ENCODE data around the gene GRIK4. TPM values are rescaled to one million over a fixed set of nuclear protein-coding genes. Genes with fewer than 3 reads are reported as not detected.

Gene GRIK4
- polyA plus RNA-seq, 1 of the 3 experiments (the other 2 are of a cell fraction): 0.03 TPM

DNA sequence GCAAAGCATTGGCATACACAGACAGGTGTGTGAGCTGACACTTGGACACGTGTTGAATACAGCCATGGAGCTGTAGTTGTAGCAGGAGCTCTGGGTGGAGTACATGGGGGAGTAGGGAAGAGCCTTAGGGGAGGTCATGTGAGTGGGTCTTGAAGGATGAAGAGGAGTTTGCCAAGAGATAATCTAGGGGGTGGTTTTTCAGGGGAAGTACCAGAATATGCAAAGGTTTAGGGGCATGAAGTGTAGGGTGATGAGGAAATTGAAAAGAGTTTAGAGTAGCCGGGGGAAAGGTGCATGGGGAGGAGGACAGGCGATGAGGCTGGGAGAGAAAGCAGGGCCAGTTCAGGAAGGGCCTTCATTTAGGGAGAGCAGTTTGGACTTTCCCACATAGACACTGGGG, 74.5 kb downstream of the GRIK4 start:
- no peaks in the 10 kb centered on the region for H3F3A ChIP-seq (replicated peaks; ENCODE audit: insufficient read depth)
- no peaks in the 10 kb centered on the region for H3K36me3 ChIP-seq (replicated peaks in 1 of 2; ENCODE audit: control insufficient read depth in 1 of 2, insufficient read depth in 2 of 2, low read length in 1 of 2)
- ChIA-PET CTCF (no interaction called here), POLR2A (no interaction called here)
- H3K4me2 ChIP-seq: no peak overlapping the region
- H4K20me1 ChIP-seq (ENCODE audit: insufficient read depth): no peaks in the 10 kb centered on the region
- H3K9me2 ChIP-seq: no peaks in the 10 kb centered on the region
- H3K4me1 ChIP-seq (ENCODE audit: control insufficient read depth in 1 of 2, insufficient read depth in 2 of 2, low read depth in 1 of 2, low read length in 1 of 2): no peaks in the 10 kb centered on the region
- no peak overlapping the region for H3K4me3 ChIP-seq (ENCODE audit: low read depth in 2 of 2, low read length in 1 of 2)
- H3K27me3 ChIP-seq (ENCODE audit: insufficient read depth): no peaks in the 10 kb centered on the region
- H2AFZ ChIP-seq (ENCODE audit: low read depth): no peak overlapping the region
- no peaks in the 10 kb centered on the region for H3K9me3 ChIP-seq
- H3K79me2 ChIP-seq (ENCODE audit: insufficient read depth): no peaks in the 10 kb centered on the region
- TF ChIP-seq NRF1 (IDR thresholded peaks at IDR 0.05; ENCODE audit: low read depth, low read length): no peak
- no peak for TF ChIP-seq GABPA (IDR thresholded peaks at IDR 0.05; ENCODE audit: low read depth)
- TF ChIP-seq, protein P1, sequence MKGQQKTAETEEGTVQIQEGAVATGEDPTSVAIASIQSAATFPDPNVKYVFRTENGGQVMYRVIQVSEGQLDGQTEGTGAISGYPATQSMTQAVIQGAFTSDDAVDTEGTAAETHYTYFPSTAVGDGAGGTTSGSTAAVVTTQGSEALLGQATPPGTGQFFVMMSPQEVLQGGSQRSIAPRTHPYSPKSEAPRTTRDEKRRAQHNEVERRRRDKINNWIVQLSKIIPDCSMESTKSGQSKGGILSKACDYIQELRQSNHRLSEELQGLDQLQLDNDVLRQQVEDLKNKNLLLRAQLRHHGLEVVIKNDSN (IDR thresholded peaks at IDR 0.05; ENCODE audit: borderline replicate concordance, low read depth): no peak
- TF ChIP-seq RFX5 (IDR thresholded peaks at IDR 0.05; ENCODE audit: low read length): no peak
- H3K27ac ChIP-seq (ENCODE audit: low read depth in 2 of 2, low read length in 1 of 2): no peak overlapping the region
- DNase-seq: no peak
- H3K9ac ChIP-seq: no peak overlapping the region
- WGBS (ENCODE audit: low lambda C conversion rate): 29% methylated on average over 3 of the region's 3 CpGs

DNA sequence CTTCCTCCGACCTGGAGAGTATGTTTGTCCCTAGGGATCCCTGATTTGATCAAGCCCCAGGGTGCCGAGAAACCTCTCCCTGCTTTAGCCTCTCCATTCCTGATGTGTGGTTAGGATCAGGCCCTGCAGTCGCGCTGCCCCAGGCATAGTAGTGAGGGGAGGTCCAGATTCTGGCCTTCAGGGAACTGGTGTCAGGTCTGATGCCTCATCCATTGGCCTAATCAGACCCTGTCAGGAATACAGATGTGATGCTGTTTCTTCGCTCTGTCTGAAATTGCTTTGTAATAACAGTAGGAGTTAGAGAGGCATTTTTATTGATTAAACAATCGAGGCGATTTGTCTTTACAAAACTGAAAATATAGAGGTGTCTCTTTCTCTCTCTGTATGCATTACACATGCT, 75.2 kb downstream of the GRIK4 start:
- ChIA-PET POLR2A (no interaction called here), CTCF (interaction anchor here (1.5 to 2.1 kb wide), 2 partner anchors 74 to 76 kb away, joined by 4 to 5 read pairs; partner anchors contain the start of gene GRIK4)
- no peaks in the 10 kb centered on the region for H3K4me1 ChIP-seq (ENCODE audit: control insufficient read depth in 1 of 2, insufficient read depth in 2 of 2, low read depth in 1 of 2, low read length in 1 of 2)
- no peaks in the 10 kb centered on the region for H4K20me1 ChIP-seq (ENCODE audit: insufficient read depth)
- H3K9me2 ChIP-seq: no peaks in the 10 kb centered on the region
- TF ChIP-seq, protein P2, sequence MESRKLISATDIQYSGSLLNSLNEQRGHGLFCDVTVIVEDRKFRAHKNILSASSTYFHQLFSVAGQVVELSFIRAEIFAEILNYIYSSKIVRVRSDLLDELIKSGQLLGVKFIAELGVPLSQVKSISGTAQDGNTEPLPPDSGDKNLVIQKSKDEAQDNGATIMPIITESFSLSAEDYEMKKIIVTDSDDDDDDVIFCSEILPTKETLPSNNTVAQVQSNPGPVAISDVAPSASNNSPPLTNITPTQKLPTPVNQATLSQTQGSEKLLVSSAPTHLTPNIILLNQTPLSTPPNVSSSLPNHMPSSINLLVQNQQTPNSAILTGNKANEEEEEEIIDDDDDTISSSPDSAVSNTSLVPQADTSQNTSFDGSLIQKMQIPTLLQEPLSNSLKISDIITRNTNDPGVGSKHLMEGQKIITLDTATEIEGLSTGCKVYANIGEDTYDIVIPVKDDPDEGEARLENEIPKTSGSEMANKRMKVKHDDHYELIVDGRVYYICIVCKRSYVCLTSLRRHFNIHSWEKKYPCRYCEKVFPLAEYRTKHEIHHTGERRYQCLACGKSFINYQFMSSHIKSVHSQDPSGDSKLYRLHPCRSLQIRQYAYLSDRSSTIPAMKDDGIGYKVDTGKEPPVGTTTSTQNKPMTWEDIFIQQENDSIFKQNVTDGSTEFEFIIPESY (IDR thresholded peaks at IDR 0.05; ENCODE audit: borderline replicate concordance, low read depth): no peak
- TF ChIP-seq MEF2A (IDR thresholded peaks at IDR 0.05; ENCODE audit: borderline replicate concordance, low read depth): no peak
- no peak for TF ChIP-seq YY1 (IDR thresholded peaks at IDR 0.05; ENCODE audit: low read depth)
- H3K4me3 ChIP-seq (ENCODE audit: low read depth in 2 of 2, low read length in 1 of 2): no peak overlapping the region
- 51% methylated on average over 5 of the region's 7 CpGs for WGBS (ENCODE audit: low lambda C conversion rate)
- no peaks in the 10 kb centered on the region for H3K79me2 ChIP-seq (ENCODE audit: insufficient read depth)
- H3K36me3 ChIP-seq (replicated peaks in 1 of 2; ENCODE audit: control insufficient read depth in 1 of 2, insufficient read depth in 2 of 2, low read length in 1 of 2): no peaks in the 10 kb centered on the region
- no peak for DNase-seq
- H3K9ac ChIP-seq: no peak overlapping the region
- no peaks in the 10 kb centered on the region for H3K9me3 ChIP-seq
- H3K27ac ChIP-seq (ENCODE audit: low read depth in 2 of 2, low read length in 1 of 2): no peak overlapping the region
- H3F3A ChIP-seq (replicated peaks; ENCODE audit: insufficient read depth): no peaks in the 10 kb centered on the region
- H3K27me3 ChIP-seq (ENCODE audit: insufficient read depth): no peaks in the 10 kb centered on the region; the same call in 1 of the 2 replicates
- H3K4me2 ChIP-seq: no peak overlapping the region
- H2AFZ ChIP-seq (ENCODE audit: low read depth): no peak overlapping the region

DNA sequence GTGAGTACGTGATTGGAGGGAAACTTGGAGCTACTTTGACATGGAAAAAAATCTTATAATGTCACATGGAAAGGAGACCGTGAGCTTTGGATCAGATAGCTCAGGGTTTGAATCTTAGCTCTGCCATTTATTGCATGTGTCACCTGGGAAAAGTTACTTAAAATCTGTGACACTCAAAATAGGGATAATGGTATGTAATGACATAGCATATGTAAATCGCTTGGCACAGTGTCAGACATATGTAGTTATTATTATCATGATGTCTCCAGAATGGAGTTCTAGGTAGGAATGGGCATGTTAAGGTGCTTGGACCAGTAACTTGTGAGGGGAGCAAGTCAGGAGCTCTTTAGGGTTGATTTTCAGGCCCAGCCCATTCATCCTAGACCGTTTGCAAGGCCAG, 75.8 kb downstream of the GRIK4 start:
- H3F3A ChIP-seq (replicated peaks; ENCODE audit: insufficient read depth): no peaks in the 10 kb centered on the region
- H3K9me3 ChIP-seq: no peaks in the 10 kb centered on the region
- H3K79me2 ChIP-seq (ENCODE audit: insufficient read depth): no peaks in the 10 kb centered on the region
- 63% methylated on average over 3 of the region's 4 CpGs for WGBS (ENCODE audit: low lambda C conversion rate)
- no peak for DNase-seq
- no peaks in the 10 kb centered on the region for H3K36me3 ChIP-seq (replicated peaks in 1 of 2; ENCODE audit: control insufficient read depth in 1 of 2, insufficient read depth in 2 of 2, low read length in 1 of 2)
- no peak overlapping the region for H3K9ac ChIP-seq
- ChIA-PET POLR2A (no interaction called here), CTCF (interaction anchor here (0.5 to 2.1 kb wide), 3 partner anchors 74 to 509 kb away, joined by 3 to 5 read pairs (median 4); partner anchors contain the start of gene GRIK4)
- H4K20me1 ChIP-seq (ENCODE audit: insufficient read depth): no peaks in the 10 kb centered on the region
- TF ChIP-seq, protein P3, sequence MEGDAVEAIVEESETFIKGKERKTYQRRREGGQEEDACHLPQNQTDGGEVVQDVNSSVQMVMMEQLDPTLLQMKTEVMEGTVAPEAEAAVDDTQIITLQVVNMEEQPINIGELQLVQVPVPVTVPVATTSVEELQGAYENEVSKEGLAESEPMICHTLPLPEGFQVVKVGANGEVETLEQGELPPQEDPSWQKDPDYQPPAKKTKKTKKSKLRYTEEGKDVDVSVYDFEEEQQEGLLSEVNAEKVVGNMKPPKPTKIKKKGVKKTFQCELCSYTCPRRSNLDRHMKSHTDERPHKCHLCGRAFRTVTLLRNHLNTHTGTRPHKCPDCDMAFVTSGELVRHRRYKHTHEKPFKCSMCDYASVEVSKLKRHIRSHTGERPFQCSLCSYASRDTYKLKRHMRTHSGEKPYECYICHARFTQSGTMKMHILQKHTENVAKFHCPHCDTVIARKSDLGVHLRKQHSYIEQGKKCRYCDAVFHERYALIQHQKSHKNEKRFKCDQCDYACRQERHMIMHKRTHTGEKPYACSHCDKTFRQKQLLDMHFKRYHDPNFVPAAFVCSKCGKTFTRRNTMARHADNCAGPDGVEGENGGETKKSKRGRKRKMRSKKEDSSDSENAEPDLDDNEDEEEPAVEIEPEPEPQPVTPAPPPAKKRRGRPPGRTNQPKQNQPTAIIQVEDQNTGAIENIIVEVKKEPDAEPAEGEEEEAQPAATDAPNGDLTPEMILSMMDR (IDR thresholded peaks at IDR 0.05): no peak
- TF ChIP-seq, protein P2 (IDR thresholded peaks at IDR 0.05; ENCODE audit: borderline replicate concordance, low read depth): no peak
- TF ChIP-seq MEF2A (IDR thresholded peaks at IDR 0.05; ENCODE audit: borderline replicate concordance, low read depth): no peak
- no peak overlapping the region for H3K4me2 ChIP-seq
- no peaks in the 10 kb centered on the region for H3K9me2 ChIP-seq
- H3K4me3 ChIP-seq (ENCODE audit: low read depth in 2 of 2, low read length in 1 of 2): no peak overlapping the region
- no peaks in the 10 kb centered on the region for H3K4me1 ChIP-seq (ENCODE audit: control insufficient read depth in 1 of 2, insufficient read depth in 2 of 2, low read depth in 1 of 2, low read length in 1 of 2)
- no peak overlapping the region for H2AFZ ChIP-seq (ENCODE audit: low read depth)
- H3K27ac ChIP-seq (ENCODE audit: low read depth in 2 of 2, low read length in 1 of 2): no peak overlapping the region
- no peaks in the 10 kb centered on the region; the same call in 1 of the 2 replicates for H3K27me3 ChIP-seq (ENCODE audit: insufficient read depth)

Measured in SK-N-SH (cell line).